A549 treated with CORT108297 at 1 μM for 4 hours (cell line): Measurements from ENCODE around the gene SCAND1. TPM values are rescaled to one million over a fixed set of nuclear protein-coding genes. Genes with fewer than 3 reads are reported as not detected.

ENCODE experiments used
- total RNA-seq: library from RNA; stranded (reverse); fragments of 200-300 nt; extraction: Qiagen RNA extraction; gene quantifications from 5 replicates; pipeline ENCODE4 v1.2.3, GENCODE V29; 2022

SCAND1 gene
- 69.2 to 106 TPM (median 99.3 TPM) in 5 replicates for total RNA-seq

DNA sequence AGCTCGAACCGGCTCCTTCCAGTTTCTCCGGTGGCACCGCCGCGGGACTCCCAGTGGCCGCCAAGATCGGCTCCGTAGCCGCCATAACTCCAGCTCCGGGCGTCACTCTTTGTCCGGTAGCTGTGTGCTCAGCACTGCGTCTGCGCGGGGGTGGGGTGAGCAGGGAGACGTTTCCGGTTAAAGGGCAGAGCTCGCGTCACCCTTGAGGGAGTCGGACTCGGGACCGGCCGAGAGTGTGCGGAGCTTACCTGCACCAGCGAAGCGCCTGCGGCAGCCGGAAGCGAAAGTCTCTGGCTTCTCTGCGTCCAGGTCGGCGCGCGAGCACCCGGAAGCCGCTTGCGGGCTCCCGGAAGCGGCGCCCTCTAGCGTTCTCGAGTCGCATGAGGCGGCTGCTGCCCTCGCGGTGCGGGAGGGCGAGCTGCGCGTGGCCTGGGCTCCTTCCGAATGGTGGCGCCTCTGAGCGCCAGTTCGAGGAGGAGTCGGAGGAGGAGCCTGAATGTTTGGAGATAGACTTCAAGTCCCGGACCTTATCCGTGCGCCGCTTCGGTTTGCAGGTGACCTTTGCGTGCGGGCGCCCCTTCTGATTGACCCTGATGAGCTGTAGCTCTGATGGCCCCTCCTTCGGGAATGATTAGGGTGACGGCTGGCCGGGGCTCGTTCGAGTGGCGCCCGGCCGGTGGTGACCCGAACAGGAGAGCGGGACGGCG, at the start of gene SCAND1:
SCAND1 (minus strand) TSS at position 303 of the 707 bp plus-strand sequence; CDS start at position 85, 218 bp downstream.

DNA sequence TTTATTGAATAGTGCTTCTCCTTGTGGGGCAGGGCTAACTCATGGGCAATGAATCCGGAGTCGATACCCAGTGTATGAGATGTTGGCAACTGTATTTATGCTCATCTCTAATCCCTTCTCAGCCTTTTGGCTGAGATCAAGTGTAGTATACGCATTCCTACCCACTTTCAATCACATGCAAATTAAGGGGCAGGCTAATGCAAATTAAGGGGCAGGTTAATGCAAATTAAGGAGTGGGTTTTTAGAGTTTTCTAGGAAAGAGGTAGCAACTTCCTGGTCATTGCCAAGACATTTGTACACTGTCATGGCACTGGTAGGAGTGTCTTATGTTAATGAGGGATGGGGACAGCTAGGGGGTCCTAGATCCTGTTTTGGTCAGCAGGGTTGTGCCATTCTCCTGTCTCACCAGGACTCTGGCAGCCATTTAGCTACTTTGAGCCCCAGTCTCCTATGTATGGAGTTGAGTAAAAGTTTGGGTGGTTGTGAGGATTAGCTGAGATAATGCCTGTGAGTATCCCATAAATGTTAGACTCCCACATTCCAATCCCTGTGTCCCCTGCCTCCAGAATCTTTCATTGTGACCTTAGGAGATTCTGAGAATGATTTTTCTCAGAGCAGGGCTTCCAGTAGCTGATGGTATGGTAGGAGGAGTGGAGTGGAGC, 13.8 kb upstream of the SCAND1 start, which contains the start of gene CNBD2:
CNBD2 (plus strand) TSS at position 612 of the 662 bp plus-strand sequence. CDS start 173 bp downstream, outside the sequence.

Other genes with a start within 250 kb of the SCAND1 start
- 162 to 215 TPM (median 183 TPM) in 5 replicates for gene RBM39, start 212.2 kb downstream of the SCAND1 start, total RNA-seq
- 23.1 to 28.6 TPM (median 26.0 TPM) in 5 replicates for gene PHF20, start 182.5 kb downstream of the SCAND1 start, total RNA-seq
- gene CNBD2, start 14.1 kb upstream of the SCAND1 start, total RNA-seq = 4.8 to 6.5 TPM (median 5.8 TPM) in 5 replicates
- 48.6 to 70.8 TPM (median 64.3 TPM) in 5 replicates for gene EPB41L1, start 200.2 kb upstream of the SCAND1 start, total RNA-seq